Activated CD4-positive, alpha-beta T cell treated with anti-CD3 and anti-CD28 coated beads, Interleukin-2, amount 50 U/mL, for 24 hours (primary cell): Measurements from ENCODE around the gene RTRAF.

Experiments used
- DNase-seq, 2 donors: peaks; one replicate each; pipeline ENCODE4 v3.0.0-alpha.2; 2020; ENCODE audit warnings: low read depth in 1 of 2, low spot score in 1 of 2

Gene RTRAF

DNA sequence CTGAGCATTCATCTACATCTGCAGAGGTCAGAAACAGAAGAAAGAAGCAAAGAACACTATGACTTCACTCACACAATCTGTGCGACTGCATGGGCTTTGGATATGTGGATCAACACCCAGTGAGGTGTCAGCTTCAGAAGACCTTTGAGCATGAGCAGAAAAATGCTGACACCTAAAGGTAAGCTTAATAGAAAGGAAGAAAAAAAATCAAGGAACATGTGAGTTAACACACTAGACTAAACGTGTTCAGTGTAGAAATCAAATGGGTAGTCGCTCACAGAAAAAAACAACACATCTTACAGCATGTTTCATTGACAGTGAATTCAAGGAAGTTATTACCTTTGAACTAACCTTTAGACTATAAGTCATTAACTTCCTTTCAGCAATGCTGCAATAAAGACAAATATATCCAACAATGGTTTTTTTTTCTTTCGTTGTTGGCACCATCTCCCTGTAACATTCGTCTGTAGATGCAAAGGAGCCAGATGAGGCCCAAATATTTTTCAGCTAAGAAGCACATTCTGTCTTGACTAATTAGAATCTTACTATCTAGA is 30.9 kb downstream of the RTRAF start:
- DNase-seq, result no peak

DNA sequence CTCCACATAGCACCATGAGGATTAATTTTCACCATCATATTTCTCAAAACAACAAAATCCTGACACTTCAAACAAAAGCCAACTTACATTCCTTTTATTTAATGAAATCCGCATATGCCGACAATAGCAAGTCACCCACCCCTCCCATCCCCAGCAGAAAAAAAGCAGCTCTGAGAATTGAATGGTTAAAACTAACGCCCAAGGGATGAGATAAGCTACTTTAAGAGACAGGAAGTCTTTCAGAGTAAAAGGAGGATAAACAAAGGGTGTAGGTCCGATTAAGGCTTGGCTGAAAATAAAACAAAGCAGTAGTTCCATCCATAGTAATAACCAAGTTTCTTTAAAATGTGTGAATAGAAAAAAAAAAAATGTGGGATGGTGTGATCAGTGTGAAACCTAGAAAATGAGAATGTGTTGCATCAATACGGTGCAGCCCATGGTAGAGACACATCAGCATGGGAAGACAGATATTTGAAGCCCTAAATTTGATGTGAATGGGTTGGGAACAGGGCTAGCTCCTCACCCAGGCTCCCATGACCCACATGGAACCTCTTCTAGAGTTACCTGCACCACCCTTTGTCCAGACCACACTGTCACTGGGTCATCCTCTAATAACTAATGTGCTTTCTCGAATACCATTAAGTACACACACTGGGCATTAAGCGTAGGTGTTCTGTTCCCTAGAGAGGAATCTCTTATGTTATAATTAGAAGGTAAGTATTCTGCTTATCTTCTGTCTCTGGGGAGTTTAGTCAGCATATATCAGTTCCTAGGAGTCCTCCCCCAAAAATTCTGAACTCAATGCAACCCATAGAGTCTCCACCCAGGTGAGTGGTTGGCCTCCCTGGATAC is 31.7 kb downstream of the RTRAF start:
- no peak for DNase-seq

- peak in 1 of 2 donors; percentile 10 for DNase-seq
Measured at GRCh38 chr14:52021957-52022600, 32.7 kb downstream of the RTRAF start.

DNA sequence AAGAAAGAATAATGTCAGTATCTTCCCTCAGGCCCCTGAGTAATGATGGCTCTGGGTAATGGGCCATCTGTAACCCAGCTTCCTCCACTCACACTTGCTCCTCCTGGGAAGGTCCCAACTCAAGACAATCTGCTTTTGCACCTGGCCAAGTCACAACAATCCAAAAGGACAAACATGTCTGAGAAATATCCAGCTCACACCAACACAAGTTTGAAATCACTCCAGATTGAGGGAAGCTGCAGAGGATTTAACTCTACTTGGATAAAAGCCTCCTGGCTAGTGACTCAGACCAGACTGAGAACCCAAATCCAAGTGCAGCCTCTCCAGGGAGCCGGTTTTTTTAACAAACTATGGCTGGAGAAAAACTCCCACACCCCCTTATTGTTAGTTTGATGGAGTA is 34.2 kb downstream of the RTRAF start:
- no peak for DNase-seq

- no peak for DNase-seq
Measured at GRCh38 chr14:52025310-52025709, 36.0 kb downstream of the RTRAF start.

GRCh38 chr14:52026017-52026660 is 36.8 kb downstream of the RTRAF start:
- no peak for DNase-seq

- no peak for DNase-seq
Measured at GRCh38 chr14:52026901-52027300, 37.6 kb downstream of the RTRAF start.

DNA sequence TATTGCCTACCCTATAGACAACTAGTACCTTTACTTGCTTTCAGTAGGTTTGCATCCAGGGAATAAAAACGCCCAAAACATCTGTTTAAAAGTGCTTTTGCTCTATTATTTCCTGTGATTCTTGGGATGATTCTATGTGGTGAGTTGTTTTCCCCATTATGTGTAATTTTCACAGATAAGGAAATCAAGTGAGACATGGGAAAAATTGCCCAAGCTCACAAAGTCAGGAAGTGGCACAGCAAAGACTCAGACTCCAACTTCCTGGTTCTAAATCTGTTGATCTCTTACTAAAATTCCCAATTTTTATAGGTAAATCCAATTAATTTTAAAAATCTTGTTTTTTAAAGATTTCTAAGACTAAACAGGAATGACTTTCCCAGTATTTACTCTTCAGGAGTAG is 40.5 kb downstream of the RTRAF start:
- DNase-seq, result no peak

DNA sequence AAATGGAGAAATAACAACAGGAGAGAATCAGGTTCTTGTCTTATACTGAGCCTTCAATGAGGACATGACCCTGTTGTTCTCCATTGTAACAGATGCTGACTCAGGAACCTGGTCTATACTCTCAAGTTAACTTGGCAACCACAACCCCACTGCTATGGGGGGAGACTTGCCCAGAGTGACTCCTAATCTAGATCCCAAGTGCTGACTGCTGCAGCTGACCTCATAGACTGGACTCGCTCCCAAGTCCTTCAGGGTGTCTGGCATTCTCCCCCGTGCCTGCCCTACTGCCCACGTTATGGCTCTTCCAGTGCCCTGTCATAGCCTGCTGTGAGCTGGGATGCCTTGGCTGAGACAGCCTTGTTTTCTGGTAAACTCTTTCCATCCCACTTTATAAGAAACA is 42.4 kb downstream of the RTRAF start:
- no peak for DNase-seq

- DNase-seq, result no peak
Measured at GRCh38 chr14:52032204-52032801, 43.0 kb downstream of the RTRAF start.

DNA sequence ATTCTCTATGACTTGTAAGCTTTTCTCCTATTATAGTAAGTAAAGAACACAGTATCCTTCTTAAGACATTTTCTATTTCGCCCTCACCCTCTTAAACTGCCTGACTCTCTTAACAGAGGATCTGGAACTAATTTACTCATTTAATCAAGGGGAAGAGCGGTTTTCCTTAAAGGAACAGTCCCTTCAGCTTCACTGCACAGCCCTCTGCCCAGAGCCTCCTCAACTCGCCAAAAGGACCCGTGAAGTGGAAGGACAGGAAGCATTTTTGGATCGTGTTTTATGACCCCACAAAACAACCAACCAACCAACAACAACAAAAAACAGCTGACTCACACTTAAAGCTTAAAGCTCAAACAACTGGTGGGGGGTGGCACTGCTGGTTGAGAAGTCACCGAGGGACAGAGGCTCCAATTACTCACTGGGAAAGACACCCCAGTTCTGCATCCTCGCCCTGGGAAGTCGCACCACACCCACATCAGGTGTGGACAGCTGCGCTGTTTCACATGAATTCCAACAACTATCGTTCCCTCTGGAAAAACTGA is 43.8 kb downstream of the RTRAF start:
- no peak for DNase-seq

GRCh38 chr14:52039124-52039815 is 49.9 kb downstream of the RTRAF start:
- DNase-seq, result no peak

DNA sequence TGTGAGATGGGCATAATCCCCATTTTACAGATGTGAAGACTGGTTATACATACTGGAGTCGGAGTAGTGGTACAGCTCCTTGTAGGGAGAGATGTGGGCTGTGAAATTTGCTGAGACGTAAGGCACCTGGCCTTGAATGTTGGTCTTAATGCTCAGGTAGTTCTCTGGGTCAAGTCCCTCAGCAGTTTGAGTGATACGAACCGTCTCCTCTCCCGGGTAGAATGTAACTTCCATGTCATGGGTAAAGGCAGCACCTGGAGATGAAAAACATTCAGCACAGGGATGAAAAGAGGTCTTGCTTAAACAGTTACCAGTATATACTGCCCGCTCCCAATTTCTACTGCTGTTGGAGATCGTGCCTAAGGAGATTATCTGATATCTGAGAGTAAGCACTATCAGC is 51.3 kb downstream of the RTRAF start:
- no peak for DNase-seq

- no peak for DNase-seq
Measured at GRCh38 chr14:52042371-52043289, 53.3 kb downstream of the RTRAF start.

DNA sequence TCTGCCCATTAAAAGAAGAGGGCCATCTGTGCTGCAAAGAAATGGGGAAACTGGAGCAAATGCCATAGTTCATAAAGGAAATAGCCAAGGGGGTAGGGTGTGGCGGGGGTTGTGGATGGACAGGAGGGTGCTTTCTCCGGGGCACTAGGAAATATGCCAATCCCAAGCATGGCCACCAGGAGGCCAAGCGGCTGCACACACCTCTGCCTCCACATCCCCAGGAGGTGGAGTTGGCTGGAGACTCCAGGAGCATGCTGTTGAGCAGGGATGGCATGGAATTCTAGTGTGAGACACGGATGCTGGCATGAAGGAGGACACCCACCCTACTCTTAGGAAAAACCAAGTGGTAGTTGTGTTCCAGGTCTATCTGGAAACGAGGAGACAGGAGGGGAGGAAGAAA is 54.3 kb downstream of the RTRAF start:
- no peak for DNase-seq

DNA sequence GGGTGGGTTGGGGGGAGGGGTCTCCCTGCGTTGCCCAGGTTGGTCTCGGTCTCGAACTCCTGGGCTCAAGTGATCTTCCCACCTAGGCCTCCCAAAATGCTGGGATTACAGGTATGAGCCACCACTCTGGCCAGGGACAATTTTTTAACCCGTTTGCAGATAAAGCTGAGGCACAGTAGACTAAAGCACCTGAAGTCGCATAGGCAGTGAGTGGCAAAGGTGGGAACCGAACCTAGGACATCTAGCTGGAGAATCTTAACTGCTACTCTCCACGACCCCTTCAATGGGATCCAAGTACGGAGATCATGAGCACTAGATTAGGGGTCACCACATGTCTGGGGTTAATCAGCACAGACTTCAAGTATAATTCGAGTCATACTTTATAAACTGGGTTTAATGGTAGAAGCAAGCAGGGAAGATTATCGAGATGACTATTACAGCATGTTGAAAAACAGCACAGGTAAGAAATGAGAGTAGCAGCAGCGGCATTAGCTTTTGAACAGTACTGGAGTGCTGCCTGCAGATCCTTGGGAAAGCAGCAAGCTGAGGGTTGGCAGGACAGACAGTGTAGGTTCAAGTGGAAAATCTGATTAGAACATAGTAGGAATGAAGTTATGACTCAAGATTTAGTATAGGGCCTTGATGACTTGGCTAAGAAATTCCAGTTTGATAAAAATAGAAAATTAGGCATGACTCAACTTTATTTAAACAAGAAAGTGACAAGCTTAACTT is 55.6 kb downstream of the RTRAF start:
- DNase-seq, result peak in 1 of 2 donors; percentile 14

GRCh38 chr14:52046376-52046917 is 57.1 kb downstream of the RTRAF start:
- DNase-seq, result no peak

DNA sequence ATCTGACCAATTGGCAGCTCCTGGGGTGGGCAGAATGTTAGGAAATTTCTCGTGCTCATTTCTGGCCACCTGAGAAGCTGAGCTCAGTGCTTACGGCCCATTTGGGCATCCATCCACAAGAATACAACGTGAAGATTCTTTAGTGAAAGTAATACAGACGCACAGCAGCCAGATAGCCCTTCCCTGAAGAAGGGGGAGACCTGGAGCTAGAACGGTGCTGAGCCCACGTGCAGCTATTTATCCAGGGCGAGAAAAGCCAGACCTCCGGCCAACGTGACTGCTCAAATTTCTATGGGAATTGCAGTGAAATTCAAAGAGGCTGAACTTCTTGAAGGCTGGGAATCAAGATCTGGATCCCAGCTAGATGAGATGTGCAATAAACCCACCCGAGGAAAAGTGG is 58.8 kb downstream of the RTRAF start:
- DNase-seq, result no peak
